ENCODE data around the gene ZNF521.

The ZNF521 gene

GRCh38 chr18:25234740-25235345 is 117.1 kb downstream of the ZNF521 start:
- Histone ChIP-seq H3K27me3 (ENCODE audit: insufficient read depth, low read depth, severe bottlenecking) (no peaks in the 10 kb centered on the region), H3K4me3 (ENCODE audit: low read depth, low read length) (no peak overlapping the region), H3K9me3 (ENCODE audit: severe bottlenecking) (no peaks in the 10 kb centered on the region), H3K27ac (no peak overlapping the region), H3K36me3 (no peaks in the 10 kb centered on the region)
- TF ChIP-seq CTCF (IDR thresholded peaks at IDR 0.05; ENCODE audit: low read depth, low read length): no peak
- DNase-seq: no peak

GRCh38 chr18:25234322-25234639 is 117.7 kb downstream of the ZNF521 start:
- H3K36me3 ChIP-seq: no peaks in the 10 kb centered on the region
- no peak overlapping the region for H3K27ac ChIP-seq
- H3K27me3 ChIP-seq (ENCODE audit: insufficient read depth, low read depth, severe bottlenecking): no peaks in the 10 kb centered on the region
- DNase-seq: no peak
- no peaks in the 10 kb centered on the region for H3K9me3 ChIP-seq (ENCODE audit: severe bottlenecking)
- no peak for TF ChIP-seq CTCF (IDR thresholded peaks at IDR 0.05; ENCODE audit: low read depth, low read length)
- H3K4me3 ChIP-seq (ENCODE audit: low read depth, low read length): no peak overlapping the region

DNA sequence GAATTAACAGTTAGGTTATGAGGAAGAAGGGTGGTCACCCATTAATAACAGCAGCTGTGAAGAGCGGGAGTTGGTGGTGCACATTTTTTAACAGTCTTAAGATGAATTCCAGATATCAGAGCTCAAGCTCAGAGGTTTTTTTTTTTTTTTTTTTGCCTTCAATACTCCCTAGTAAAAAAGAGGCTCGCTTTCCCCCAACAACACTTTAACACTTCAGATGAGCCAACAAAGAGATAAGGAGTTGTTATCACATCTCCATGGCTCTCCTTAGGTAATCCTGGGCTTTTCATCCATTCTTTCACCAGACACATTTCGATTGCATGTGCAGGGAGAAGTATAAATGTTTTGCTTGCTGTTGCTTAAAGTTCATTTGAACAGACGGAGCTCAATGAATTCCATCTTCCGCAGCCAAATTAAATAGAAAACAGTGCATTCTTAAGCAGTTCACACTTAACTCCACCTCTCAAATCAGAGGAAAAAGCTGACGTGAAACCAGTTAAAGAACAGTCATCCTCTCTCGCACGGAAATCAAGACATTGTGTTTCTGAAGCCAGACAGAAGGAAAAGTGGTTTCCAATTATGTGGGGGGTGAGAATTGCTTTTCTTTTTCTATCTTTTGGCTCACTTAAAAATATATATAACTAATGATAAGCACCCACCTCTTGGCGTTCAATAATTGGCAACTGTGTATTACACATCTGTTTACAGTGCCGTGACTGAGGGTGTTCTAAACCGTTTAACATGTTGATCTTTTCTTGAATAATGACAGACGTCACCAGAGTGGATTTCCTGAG is 118.2 kb downstream of the ZNF521 start:
- Histone ChIP-seq H3K4me3 (ENCODE audit: low read depth, low read length) (no peak overlapping the region), H3K36me3 (no peaks in the 10 kb centered on the region), H3K9me3 (ENCODE audit: severe bottlenecking) (no peaks in the 10 kb centered on the region), H3K27ac (no peak overlapping the region), H3K27me3 (ENCODE audit: insufficient read depth, low read depth, severe bottlenecking) (no peaks in the 10 kb centered on the region)
- DNase-seq: no peak
- no peak for TF ChIP-seq CTCF (IDR thresholded peaks at IDR 0.05; ENCODE audit: low read depth, low read length)

DNA sequence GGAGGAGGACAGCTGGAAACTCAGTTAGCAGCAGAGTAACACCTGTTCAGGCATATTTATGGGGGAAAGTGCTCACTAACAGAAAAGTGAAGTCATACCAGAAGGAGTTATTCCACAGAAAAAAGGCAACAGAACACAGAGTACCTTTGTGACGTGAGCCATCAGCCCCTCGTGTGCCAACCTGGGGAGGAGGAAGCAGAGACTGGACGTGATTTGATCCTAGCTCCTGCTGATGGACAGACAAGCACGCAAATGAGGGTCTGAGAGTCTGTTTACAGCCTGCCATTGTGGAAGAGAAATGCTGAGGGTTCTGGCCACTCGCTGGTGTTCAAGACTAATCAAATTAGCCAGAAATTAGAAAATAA is 120.7 kb downstream of the ZNF521 start:
- H3K36me3 ChIP-seq: no peaks in the 10 kb centered on the region
- no peak for DNase-seq
- peaks cover 3% of the 10 kb centered on the region for H3K27me3 ChIP-seq (ENCODE audit: insufficient read depth, low read depth, severe bottlenecking)
- no peak for TF ChIP-seq CTCF (IDR thresholded peaks at IDR 0.05; ENCODE audit: low read depth, low read length)
- H3K27ac ChIP-seq: no peak overlapping the region
- H3K9me3 ChIP-seq (ENCODE audit: severe bottlenecking): no peaks in the 10 kb centered on the region
- no peak overlapping the region for H3K4me3 ChIP-seq (ENCODE audit: low read depth, low read length)

DNA sequence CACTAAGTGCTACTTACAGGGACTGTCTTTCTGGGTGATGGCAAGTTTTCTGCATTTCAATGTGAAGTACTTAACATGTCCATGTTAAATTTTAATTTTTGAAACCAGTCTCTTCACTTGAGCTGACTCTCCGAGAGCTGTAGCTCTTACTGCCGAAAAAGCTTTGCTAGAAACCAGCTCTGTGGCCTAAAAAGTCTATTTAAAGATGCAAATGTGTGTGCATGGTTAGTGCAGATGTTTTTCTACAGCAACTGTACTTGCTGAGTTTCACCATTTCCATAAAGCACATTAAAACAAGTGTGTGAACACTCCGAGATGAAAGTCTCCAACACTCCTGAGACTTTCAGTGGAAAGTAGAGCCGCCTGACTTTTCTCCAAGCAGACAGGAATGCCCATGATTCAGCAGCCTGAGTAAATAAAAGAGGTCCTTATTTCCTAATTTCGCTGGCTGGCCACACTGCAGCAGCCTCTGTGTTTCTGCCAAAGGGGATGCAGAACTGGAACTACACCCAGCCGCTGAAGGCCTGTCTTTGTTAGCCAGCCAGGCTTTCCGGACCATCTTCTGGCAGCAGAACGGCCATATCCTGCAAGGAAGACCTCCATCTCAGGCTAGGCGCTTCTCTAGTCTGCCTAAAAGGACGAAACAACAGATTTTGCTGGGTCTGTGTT is 121.2 kb downstream of the ZNF521 start:
- Histone ChIP-seq H3K36me3 (no peaks in the 10 kb centered on the region), H3K4me3 (ENCODE audit: low read depth, low read length) (no peak overlapping the region), H3K9me3 (ENCODE audit: severe bottlenecking) (no peaks in the 10 kb centered on the region), H3K27ac (no peak overlapping the region), H3K27me3 (ENCODE audit: insufficient read depth, low read depth, severe bottlenecking) (peaks cover 3% of the 10 kb centered on the region)
- DNase-seq: no peak
- TF ChIP-seq CTCF (IDR thresholded peaks at IDR 0.05; ENCODE audit: low read depth, low read length): no peak
